HepG2 (cell line): ENCODE measurements around the gene TNFAIP8L2. TPM values are rescaled to one million over a fixed set of nuclear protein-coding genes. Genes with fewer than 3 reads are reported as not detected.
A peak's percentile ranks its signal among the peaks of the same experiment; 100 is the strongest.

Experiments
- ARID2 ChIP-seq: sonication (generic); formaldehyde crosslinking; IDR thresholded peaks from 2 replicates; pipeline ENCODE4 v1.8.1; 2022; ENCODE audit warnings: mild to moderate bottlenecking, missing genetic modification reagents, borderline replicate concordance
- FOSL1 ChIP-seq: sonication (generic); formaldehyde crosslinking; IDR thresholded peaks from 2 replicates; pipeline ENCODE4 v1.9.0; 2021; ENCODE audit warnings: missing genetic modification reagents, borderline replicate concordance
- HNF4A ChIP-seq: sonication (generic); formaldehyde crosslinking; IDR thresholded peaks from 2 replicates; pipeline ENCODE4 v1.4.0; 2020; ENCODE audit warnings: missing genetic modification reagents
- LRRFIP1 ChIP-seq: sonication (generic); formaldehyde crosslinking; conservative IDR thresholded peaks from 2 replicates; pipeline ENCODE4 v1.4.0; 2020; ENCODE audit warnings: missing genetic modification reagents
- MED13 ChIP-seq: sonication (generic); formaldehyde crosslinking; IDR thresholded peaks from 2 replicates; pipeline ENCODE4 v1.5.0; 2020; ENCODE audit warnings: missing genetic modification reagents
- MTA1 ChIP-seq: sonication (generic); formaldehyde crosslinking; IDR thresholded peaks from 2 replicates; pipeline ENCODE4 v1.4.0; 2020; ENCODE audit warnings: missing genetic modification reagents, mild to moderate bottlenecking, borderline replicate concordance
- MZF1 ChIP-seq: sonication (generic); formaldehyde crosslinking; IDR thresholded peaks from 2 replicates; pipeline ENCODE4 v1.8.1; 2023; ENCODE audit warnings: mild to moderate bottlenecking, missing genetic modification reagents, borderline replicate concordance
- SMARCE1 ChIP-seq: fragments of 450-650 bp; IDR thresholded peaks from 2 replicates; pipeline ENCODE4 v1.6.1; 2017; ENCODE audit warnings: borderline replicate concordance
- SNAPC4 ChIP-seq: sonication (generic); formaldehyde crosslinking; IDR thresholded peaks from 2 replicates; pipeline ENCODE4 v1.4.0; 2020; ENCODE audit warnings: mild to moderate bottlenecking, missing genetic modification reagents
- SRSF9 ChIP-seq: fragments of 200-400 bp; formaldehyde crosslinking; IDR thresholded peaks from 2 replicates; pipeline ENCODE4 v1.6.1; 2018; ENCODE audit warnings: borderline replicate concordance, mild to moderate bottlenecking, low read depth, low read length; ENCODE audit not compliant: insufficient read depth, poor library complexity, severe bottlenecking
- STAG1 ChIP-seq: sonication (generic); formaldehyde crosslinking; IDR thresholded peaks from 2 replicates; pipeline ENCODE4 v1.4.0; 2020; ENCODE audit warnings: missing genetic modification reagents
- TEAD3 ChIP-seq: optimal IDR thresholded peaks from 2 replicates; pipeline ENCODE3; 2016; ENCODE audit warnings: borderline replicate concordance
- THRA ChIP-seq: sonication (generic); formaldehyde crosslinking; IDR thresholded peaks from 2 replicates; pipeline ENCODE4 v1.4.0; 2020; ENCODE audit warnings: missing genetic modification reagents, borderline replicate concordance
- ZBTB3 ChIP-seq: sonication (generic); formaldehyde crosslinking; IDR thresholded peaks from 2 replicates; pipeline ENCODE4 v1.4.0; 2020; ENCODE audit warnings: low read depth, mild to moderate bottlenecking, moderate library complexity, missing genetic modification reagents, borderline replicate concordance
- ZFAT ChIP-seq: sonication (generic); formaldehyde crosslinking; conservative IDR thresholded peaks from 2 replicates; pipeline ENCODE4 v1.8.1; 2023; ENCODE audit warnings: missing genetic modification reagents, inconsistent platforms
- ZMYM4 ChIP-seq: sonication (generic); formaldehyde crosslinking; IDR thresholded peaks from 2 replicates; pipeline ENCODE4 v1.8.1; 2023; ENCODE audit warnings: mild to moderate bottlenecking, missing genetic modification reagents
- ZNF329 ChIP-seq: sonication (generic); formaldehyde crosslinking; IDR thresholded peaks from 2 replicates; pipeline ENCODE4 v1.9.0; 2021; ENCODE audit warnings: low read depth, mild to moderate bottlenecking, missing genetic modification reagents
- ZNF33B ChIP-seq: sonication (generic); formaldehyde crosslinking; IDR thresholded peaks from 2 replicates; pipeline ENCODE4 v1.5.1; 2020; ENCODE audit warnings: mild to moderate bottlenecking, missing genetic modification reagents
- ZNF484 ChIP-seq: sonication (generic); formaldehyde crosslinking; IDR thresholded peaks from 2 replicates; pipeline ENCODE4 v1.5.1; 2020; ENCODE audit warnings: mild to moderate bottlenecking, low read depth, missing genetic modification reagents, borderline replicate concordance
- polyA plus RNA-seq, 8 experiments: library from polyadenylated mRNA; depleted of rRNA in 3 of 8; stranded (reverse) in 7 of 8; unstranded in 1 of 8; fragments of >200 nt; fragmentation: Illumina TruSeq in 4 of 8; extraction: Trizol in 4 of 8; gene quantifications; 2 replicates each; pipeline versions ENCODE4 v1.2.1 to v1.2.3, GENCODE V29; 2011 to 2016; ENCODE audit warnings: low read depth in 4 of 8, missing spikeins in 1 of 8, mixed read lengths in 1 of 8; ENCODE audit not compliant: insufficient read depth in 1 of 8
- total RNA-seq, 5 experiments: library from RNA; depleted of rRNA; stranded (reverse); fragments of >200 nt; fragmentation: Illumina TruSeq; extraction: Trizol; gene quantifications; 2 replicates each; pipeline ENCODE4 v1.2.3, GENCODE V29; 2016; ENCODE audit warnings: low read depth in 1 of 5

TNFAIP8L2 gene
- total and polyA plus RNA-seq, 2 of the 13 experiments (the other 11 are each of a cell fraction or from before 2014, with no cell fraction given), result not detected

- TF ChIP-seq THRA (CRISPR knock-in tag) (no peak), ZMYM4 (peak; percentile 85), ZBTB3 (no peak), MTA1 (CRISPR knock-in tag) (peak; percentile 86; the same call in 1 of the 2 replicates), ZFAT (CRISPR knock-in tag) (no peak), SRSF9 (no peak), TEAD3 (CRISPR knock-in tag) (peak; percentile 0), MED13 (CRISPR knock-in tag) (peak; percentile 15; the same call in 1 of the 2 replicates), FOSL1 (CRISPR knock-in tag) (no peak), ARID2 (CRISPR knock-in tag) (0 out of 2 replicates have a peak, but pooled peaks have one; percentile 43), ZNF329 (CRISPR knock-in tag) (no peak), ZNF33B (CRISPR knock-in tag) (no peak; the same call in 1 of the 2 replicates), SNAPC4 (CRISPR knock-in tag) (peak; percentile 79), HNF4A (CRISPR knock-in tag) (no peak), STAG1 (CRISPR knock-in tag) (no peak), ZNF484 (no peak), LRRFIP1 (no peak), MZF1 (no peak), SMARCE1 (no peak)
Measured at GRCh38 chr1:151198254-151199127, 42.0 kb downstream of the TNFAIP8L2 start, which contains the start of gene PIP5K1A (continued).
